Kidney capillary endothelial cell (primary cell): ENCODE measurements around the gene GLIS2.

Source experiments
- DNase-seq: peaks from one replicate; pipeline ENCODE4 v3.0.0-alpha.2; 2018; ENCODE audit warnings: low spot score

GLIS2 gene

GRCh38 chr16:4315186-4316107 lies at the start of gene GLIS2:
TSS of gene GLIS2 (plus strand) at chr16:4316067. CDS start at chr16:4332281, 16,214 bp downstream.
- DNase-seq: no peak

- peak; percentile 18 for DNase-seq
These were observed 49.5 kb upstream of the GLIS2 start for GRCh38 chr16:4266372-4266771.

DNA sequence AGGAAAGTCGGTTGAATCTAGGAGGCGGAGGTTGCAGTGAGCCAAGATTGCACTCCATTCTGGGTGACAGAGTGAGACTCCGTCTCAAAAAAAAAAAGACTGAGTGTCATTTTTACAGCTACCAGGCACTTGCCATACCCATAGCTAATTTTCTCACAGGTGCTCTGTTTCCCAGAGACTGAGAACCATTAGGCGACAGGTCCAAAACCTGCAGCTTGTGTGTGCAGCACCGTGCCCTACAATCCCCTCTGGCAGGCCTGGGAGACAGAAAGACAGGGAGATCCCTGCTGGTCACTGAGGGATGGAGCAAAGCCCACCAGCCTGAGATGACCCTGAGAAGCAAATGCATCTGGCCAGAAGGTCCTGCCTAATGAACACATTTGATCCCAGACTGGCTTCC lies 45.8 kb upstream of the GLIS2 start:
- DNase-seq: no peak

GRCh38 chr16:4270595-4270994 lies 45.3 kb upstream of the GLIS2 start:
- no peak for DNase-seq

GRCh38 chr16:4271176-4272113 lies 44.4 kb upstream of the GLIS2 start:
- peak; percentile 88 for DNase-seq

DNA sequence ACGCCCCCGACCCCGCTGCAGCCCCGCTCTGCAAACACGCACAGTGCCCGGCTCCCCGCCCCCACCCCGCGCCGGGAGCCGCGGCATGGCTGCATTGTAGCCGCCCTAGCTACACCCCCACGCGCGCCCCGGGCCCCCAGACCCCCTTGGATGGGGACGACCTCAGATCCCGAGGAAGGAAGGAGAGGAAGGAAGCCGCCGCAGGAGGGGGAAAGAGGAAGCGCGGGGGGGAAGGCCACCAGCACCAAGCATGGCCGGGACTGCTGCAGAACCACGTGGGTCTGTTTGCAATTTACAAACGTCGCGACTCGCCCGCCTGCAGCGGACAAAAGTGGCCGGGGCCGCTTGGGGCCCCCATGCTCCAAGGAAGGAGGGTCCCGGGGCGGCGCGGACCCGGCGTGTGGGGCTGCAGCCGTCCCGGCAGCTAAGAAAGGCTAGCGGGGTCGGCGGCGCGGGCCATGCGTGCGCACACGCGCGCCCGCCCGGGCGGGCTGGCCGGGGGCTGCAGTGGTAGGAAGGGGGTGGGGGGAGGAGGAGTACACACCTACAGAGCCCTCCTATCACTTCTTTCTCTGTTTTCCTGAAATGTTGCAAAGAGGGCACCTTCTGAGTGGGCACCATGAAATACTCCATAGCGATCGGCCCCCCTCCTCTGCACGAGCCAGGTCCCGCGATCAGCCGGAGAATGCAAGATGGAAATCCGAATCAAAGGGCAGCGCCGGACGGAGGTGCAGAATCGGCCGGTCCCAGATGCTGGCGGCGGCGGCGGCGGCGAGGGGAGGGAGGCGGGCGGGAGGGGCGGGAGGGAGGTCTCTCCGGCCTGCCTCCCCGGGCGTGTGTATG lies 43.5 kb upstream of the GLIS2 start:
- no peak for DNase-seq

DNA sequence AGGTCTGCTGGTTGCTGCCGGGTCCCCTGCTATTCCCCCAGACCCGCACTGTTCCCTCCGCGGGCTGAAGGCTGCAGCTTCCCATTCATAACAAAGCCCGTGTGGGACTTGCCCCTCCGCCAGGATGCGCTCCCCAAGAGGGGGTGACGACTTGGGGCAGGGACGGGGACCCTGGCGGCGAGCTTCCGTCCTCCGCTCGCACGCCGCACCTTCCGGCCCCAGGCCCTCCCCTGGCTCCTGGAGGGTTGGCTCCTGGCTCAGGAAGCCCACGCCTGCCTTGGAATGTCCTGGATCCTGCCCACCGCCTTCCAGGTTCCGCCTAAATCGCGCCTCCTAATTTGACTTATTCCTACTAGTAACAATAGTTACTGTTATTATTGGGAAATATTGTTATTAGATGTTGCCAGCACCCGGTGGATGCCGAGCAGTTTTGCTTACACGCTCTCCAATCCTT lies 42.0 kb upstream of the GLIS2 start:
- peak; percentile 83 for DNase-seq

GRCh38 chr16:4275861-4276260 lies 40.0 kb upstream of the GLIS2 start:
- no peak for DNase-seq

DNA sequence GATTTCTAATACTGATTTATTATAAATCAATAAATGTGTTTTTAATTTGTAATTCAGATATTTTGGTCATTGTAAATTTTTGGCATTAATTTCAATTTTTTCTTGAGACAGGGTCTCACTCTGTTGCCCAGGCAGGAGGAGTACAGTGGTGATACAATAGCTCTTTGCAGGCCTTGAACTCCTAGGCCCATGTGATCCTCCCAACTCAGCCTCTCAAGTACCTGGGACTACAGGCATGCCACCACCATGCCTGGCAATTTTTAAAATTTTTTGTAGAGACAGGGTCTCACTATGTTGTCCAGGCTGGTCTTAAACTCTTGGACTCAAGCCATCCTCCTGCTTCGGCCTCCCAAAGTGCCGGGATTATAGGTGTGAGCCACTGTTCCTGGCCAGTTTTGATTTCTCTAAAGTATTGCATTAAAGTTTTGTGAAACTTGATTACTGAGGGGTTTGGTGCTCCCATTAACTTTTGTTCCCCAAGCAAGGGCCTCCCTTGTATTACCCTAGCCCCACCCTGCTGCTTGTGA lies 37.8 kb upstream of the GLIS2 start:
- DNase-seq: no peak

DNA sequence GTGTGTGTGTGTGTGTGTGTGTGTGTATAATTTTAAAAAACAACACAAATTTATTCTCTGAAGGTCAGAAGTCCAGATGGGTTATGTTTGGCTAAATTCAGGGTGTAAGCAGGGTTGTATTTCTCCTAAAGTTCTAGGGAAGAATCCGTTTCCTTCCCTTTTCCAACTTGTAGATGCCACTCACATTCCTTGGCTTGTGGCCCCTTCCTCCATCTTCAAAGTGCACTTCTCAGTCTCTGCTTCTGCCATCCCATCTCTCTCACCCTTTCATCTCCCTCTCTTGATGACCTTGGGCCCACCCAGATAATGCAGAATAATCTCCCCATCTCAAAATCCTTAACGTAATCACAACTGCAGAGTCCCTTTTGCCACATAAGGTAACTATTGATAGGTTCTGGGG lies 35.2 kb upstream of the GLIS2 start:
- no peak for DNase-seq

DNA sequence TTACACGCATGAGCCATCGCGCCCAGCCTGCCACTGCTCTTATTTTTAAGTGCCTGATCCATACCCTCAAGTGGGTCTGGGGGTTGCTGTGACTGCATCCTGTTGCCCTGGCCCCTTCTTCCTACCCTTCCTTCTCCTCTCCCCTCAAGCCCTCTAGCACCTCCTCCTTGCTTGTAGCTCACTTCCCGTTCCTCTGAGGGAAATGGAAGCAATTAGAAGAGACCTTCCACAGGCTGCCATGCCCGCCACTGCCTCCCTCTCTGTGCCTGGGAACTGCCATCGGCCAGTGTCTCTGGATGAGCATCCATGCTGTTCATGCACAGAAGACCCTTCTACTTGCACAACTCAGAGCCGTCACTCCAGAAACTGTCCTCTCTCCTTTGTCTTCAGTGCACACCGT lies 32.4 kb upstream of the GLIS2 start:
- DNase-seq: no peak

DNA sequence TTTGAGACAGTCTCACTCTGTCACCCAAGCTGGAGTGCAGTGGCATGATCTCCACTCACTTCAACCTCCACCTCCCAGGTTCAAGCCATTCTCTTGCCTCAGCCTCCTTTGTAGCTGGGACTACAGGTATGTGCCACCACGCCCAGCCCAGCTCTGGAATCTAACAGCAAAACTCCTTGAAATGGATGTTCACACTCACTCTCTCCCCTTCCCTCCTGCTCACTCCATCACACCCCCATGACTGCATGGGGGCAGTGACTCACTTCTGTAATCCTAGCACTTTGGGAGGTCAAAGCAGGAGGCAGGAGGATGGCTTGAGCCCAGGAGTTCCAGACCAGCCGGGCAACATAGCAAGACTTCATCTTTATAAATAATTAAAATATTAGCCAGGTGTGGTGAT lies 31.9 kb upstream of the GLIS2 start:
- DNase-seq: no peak

- DNase-seq: no peak
These were observed 30.7 kb upstream of the GLIS2 start for GRCh38 chr16:4285167-4285566.

GRCh38 chr16:4288148-4288921 lies 27.5 kb upstream of the GLIS2 start:
- DNase-seq: no peak

DNA sequence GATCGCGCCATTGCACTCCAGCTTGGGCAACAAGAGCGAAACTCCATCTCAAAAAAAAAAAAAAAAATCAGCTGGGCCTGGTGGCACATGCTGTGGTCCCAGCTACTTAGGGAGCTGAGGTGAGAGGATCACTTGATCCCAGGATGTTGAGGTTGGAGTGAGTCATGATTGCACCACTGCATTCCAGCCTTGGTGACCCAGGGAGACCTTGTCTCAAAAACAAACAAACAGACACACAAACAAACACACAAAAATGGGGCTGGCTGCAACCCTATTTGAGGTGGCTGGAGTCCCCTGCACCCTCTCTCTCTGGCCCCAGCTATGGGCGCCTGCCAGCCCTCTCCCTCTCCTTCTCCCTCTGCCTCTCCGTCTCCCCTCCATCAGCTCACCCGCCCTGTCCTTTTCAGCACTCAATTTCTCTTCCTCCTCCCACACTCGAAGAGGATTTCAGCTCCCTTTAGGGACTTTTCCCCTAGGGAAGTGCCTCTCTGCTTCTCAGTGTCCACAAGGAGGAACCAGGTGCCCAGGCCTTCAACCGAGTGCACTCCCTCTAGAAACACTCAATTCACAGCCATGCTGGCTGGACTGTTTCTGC lies 25.5 kb upstream of the GLIS2 start:
- peak; percentile 62 for DNase-seq

DNA sequence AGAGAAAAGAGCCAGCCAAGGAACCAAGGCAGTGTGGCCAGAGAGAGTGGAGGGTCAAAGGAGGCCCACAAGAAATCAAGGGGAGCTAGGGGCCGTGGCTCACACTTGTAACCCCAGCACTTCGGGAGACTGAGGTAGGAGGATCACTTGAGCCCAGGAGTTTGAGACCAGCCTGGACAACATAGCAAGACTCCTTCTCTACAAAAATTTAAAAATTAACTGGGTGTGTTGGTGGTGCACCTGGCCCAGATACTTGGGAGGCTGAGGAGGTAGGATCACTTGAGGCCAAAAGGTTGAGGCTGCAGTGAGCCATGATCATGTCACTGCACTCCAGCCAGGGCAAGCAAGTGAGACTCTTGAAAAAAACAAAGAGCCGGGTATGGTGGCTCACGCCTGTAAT lies 24.2 kb upstream of the GLIS2 start:
- DNase-seq: no peak

- no peak for DNase-seq
These were observed 22.6 kb upstream of the GLIS2 start for GRCh38 chr16:4293181-4293716.

GRCh38 chr16:4293822-4294457 lies 21.9 kb upstream of the GLIS2 start:
- DNase-seq: no peak

DNA sequence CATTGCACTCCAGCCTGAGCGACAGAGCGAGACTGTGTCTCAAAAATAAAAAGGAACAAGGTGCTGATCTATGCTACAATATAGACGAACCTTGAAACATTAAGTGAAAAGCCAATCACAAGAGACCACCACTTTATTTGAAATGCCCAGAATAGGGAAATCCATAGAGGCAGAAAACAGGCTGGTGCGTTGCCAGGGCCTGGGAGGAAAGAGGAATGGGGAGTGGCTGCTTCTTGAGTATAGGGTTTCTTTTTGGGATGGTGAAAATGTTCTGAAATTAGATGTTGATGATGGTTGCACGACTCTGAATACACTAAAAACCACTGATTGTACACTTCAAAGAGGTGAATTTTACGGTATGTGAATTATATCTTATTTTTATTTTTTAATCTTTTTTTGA lies 20.3 kb upstream of the GLIS2 start:
- DNase-seq: no peak

GRCh38 chr16:4297480-4297879 lies 18.4 kb upstream of the GLIS2 start:
- no peak for DNase-seq
